Endothelial cell of umbilical vein (primary cell): Measurements from ENCODE around the gene SPON1. TPM values are rescaled to one million over a fixed set of nuclear protein-coding genes. Genes with fewer than 3 reads are reported as not detected.
"Not testable (repeated sequence)": the region's sequence is repeated elsewhere in the genome, so short reads cannot be mapped to it uniquely, and the experiment has no call there.

Experiments used
- BruUV-seq: library from RNA; stranded (reverse); fragments of 400-500 nt; replicated peaks from 2 replicates; lab custom pipeline; 2021; lab: Mats Ljungman, UMichigan
- CTCF ChIA-PET: fragments of 300-600, 350-600 bp; sonication (Branson Sonifier 250); formaldehyde crosslinking; loops from one replicate; lab custom pipeline; 2021; ENCODE audit warnings: antibody characterized with exemption, inconsistent platforms; lab: Charles Lee
- POLR2A ChIA-PET: fragments of 300-600, 350-600 bp; sonication (Branson Sonifier 250); formaldehyde crosslinking; loops from one replicate; lab custom pipeline; 2021; ENCODE audit warnings: antibody characterized with exemption, inconsistent platforms; lab: Charles Lee
- DNase-seq: peaks from one replicate; pipeline ENCODE4 v3.0.0-alpha.2; 2011; ENCODE audit warnings: low read depth, low spot score
- FAIRE-seq: peaks from 2 replicates; lab custom pipeline; 2011; peaks lifted over from hg19 to GRCh38; lab: Jason Lieb, UNC
- H2AFZ ChIP-seq: 2 replicates; pipeline ENCODE4 v1.6.0; 2012; ENCODE audit warnings: low read depth, low read length, control low read depth, inconsistent platforms
- H3K27ac ChIP-seq: 2 replicates; pipeline ENCODE4 v1.5.1; 2011; ENCODE audit warnings: low read depth, mild to moderate bottlenecking, control low read depth, low read length, moderate library complexity; ENCODE audit not compliant: insufficient read depth
- H3K27me3 ChIP-seq, 2 experiments: 2 replicates each; pipeline versions ENCODE4 v1.6.0 to v1.6.1; 2011; ENCODE audit warnings: low read length in 2 of 2, mixed read lengths in 1 of 2; ENCODE audit not compliant: control insufficient read depth in 2 of 2, insufficient read depth in 2 of 2
- H3K36me3 ChIP-seq, 2 experiments: 2 replicates in 1 of 2; 3 replicates in 1 of 2; pipeline ENCODE4 v1.5.1; 2011; ENCODE audit warnings: low read length in 2 of 2, mild to moderate bottlenecking in 1 of 2, moderate library complexity in 1 of 2; ENCODE audit not compliant: control insufficient read depth in 2 of 2, insufficient read depth in 2 of 2; ENCODE audit errors: extremely low read depth in 1 of 2
- H3K4me1 ChIP-seq: 3 replicates; pipeline ENCODE4 v1.5.1; 2011; ENCODE audit warnings: mild to moderate bottlenecking, low read length; ENCODE audit not compliant: control insufficient read depth, insufficient read depth; ENCODE audit errors: extremely low read depth
- H3K4me2 ChIP-seq: 2 replicates; pipeline ENCODE4 v1.6.1; 2011; ENCODE audit warnings: low read length, control low read depth, mixed read lengths; ENCODE audit not compliant: insufficient read depth
- H3K4me3 ChIP-seq, 3 experiments: fragments of 200-600 bp in 1 of 3; sonication (generic), shearing (Covaris generic) in 1 of 3; replicated peaks in 1 of 3; 2 replicates each; pipeline ENCODE4 v1.5.1; 2011 to 2016; ENCODE audit warnings: control low read depth in 3 of 3, low read length in 3 of 3, mild to moderate bottlenecking in 2 of 3, inconsistent platforms in 1 of 3, low read depth in 1 of 3, moderate library complexity in 1 of 3; ENCODE audit not compliant: insufficient read depth in 1 of 3
- H3K79me2 ChIP-seq: 2 replicates; pipeline ENCODE4 v1.6.0; 2012; ENCODE audit warnings: low read length, inconsistent platforms; ENCODE audit not compliant: control insufficient read depth, insufficient read depth
- H3K9ac ChIP-seq: replicated peaks from 2 replicates; pipeline ENCODE3; 2011; ENCODE audit warnings: low read length, control low read depth; ENCODE audit not compliant: insufficient read depth; ENCODE audit errors: extremely low read depth
- H3K9me1 ChIP-seq: replicated peaks from 3 replicates; pipeline ENCODE4 v1.6.0; 2011; ENCODE audit warnings: mild to moderate bottlenecking, low read length; ENCODE audit not compliant: control insufficient read depth, insufficient read depth; ENCODE audit errors: extremely low read depth
- H3K9me3 ChIP-seq: replicated peaks from 2 replicates; pipeline ENCODE4 v1.5.1; 2012; ENCODE audit warnings: low read length, inconsistent platforms; ENCODE audit not compliant: control insufficient read depth, insufficient read depth
- H4K20me1 ChIP-seq: replicated peaks from 2 replicates; pipeline ENCODE3; 2011; ENCODE audit warnings: mild to moderate bottlenecking, low read length; ENCODE audit not compliant: control insufficient read depth, insufficient read depth; ENCODE audit errors: extremely low read depth
- POLR2A ChIP-seq: IDR thresholded peaks from 2 replicates; pipeline ENCODE4 v1.6.1; 2012; ENCODE audit warnings: low read depth, mild to moderate bottlenecking, control low read depth, low read length
- POLR2AphosphoS5 ChIP-seq: IDR thresholded peaks from 2 replicates; pipeline ENCODE4 v1.6.1; 2012; ENCODE audit warnings: low read depth, mild to moderate bottlenecking, control low read depth, low read length, moderate library complexity; ENCODE audit not compliant: insufficient read depth
- dilution Hi-C: fragments of 300-500 bp; cut with MboI; formaldehyde crosslinking; loops from one replicate; pipeline ENCODE4 v1.15.0; 2019; ENCODE audit warnings: low sequenced_read_pairs; ENCODE audit not compliant: extremely low pct_ligation_motif_present
- intact Hi-C: fragments of 100-400 bp; cut with micrococcal nuclease; formaldehyde crosslinking; loops from one replicate; pipeline ENCODE4 v1.10.0; 2022
- polyA plus RNA-seq, 4 experiments: library from polyadenylated mRNA; depleted of rRNA in 3 of 4; stranded (reverse) in 3 of 4; unstranded in 1 of 4; fragments of >200 nt; gene quantifications; 2 replicates each; pipeline versions ENCODE4 v1.2.1 to v1.2.3, GENCODE V29; 2011 to 2012; ENCODE audit warnings: missing spikeins in 1 of 4
- total RNA-seq: library from RNA; stranded (reverse); gene quantifications from 2 replicates; pipeline ENCODE4 v1.2.3, GENCODE V29; 2021
- TF ChIP-seq, protein P1 (sequence below): IDR thresholded peaks from 2 replicates; pipeline ENCODE4 v1.6.1; 2011; ENCODE audit not compliant: insufficient read depth, insufficient read length

Gene SPON1
- total and polyA plus RNA-seq, 2 donors (not counting 3 experiments of a cell fraction or from before 2014, with no cell fraction given) = 0.31 TPM; not detected in 1

- Histone ChIP-seq H3K4me1 (no peaks in the 10 kb centered on the region), H3K4me3 (no peak overlapping the region), H3K27me3 (no peaks in the 10 kb centered on the region), H3K9me1 (no peaks in the 10 kb centered on the region), H3K9me3 (no peaks in the 10 kb centered on the region), H4K20me1 (no peaks in the 10 kb centered on the region), H3K36me3 (no peaks in the 10 kb centered on the region), H3K4me2 (no peak overlapping the region), H3K27ac (no peak overlapping the region), H3K9ac (no peak overlapping the region), H2AFZ (no peak overlapping the region), H3K79me2 (no peaks in the 10 kb centered on the region)
- POLR2A ChIA-PET = no interaction called here
- FAIRE-seq (no peak), DNase-seq (no peak)
- dilution Hi-C loops = no loop called here
- no TSS peak for BruUV-seq
- TF ChIP-seq, protein P1, sequence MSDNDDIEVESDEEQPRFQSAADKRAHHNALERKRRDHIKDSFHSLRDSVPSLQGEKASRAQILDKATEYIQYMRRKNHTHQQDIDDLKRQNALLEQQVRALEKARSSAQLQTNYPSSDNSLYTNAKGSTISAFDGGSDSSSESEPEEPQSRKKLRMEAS = no peak
- TF ChIP-seq POLR2A (no peak), POLR2AphosphoS5 (no peak)
- intact Hi-C loops = no loop called here
- CTCF ChIA-PET = interaction anchor here (0.6 kb wide), 1 partner anchor 255 kb away, joined by 5 read pairs; no protein-coding TSS in a partner anchor
These were observed 201.1 kb downstream of the SPON1 start for GRCh38 chr11:14163576-14163975.

- H3K27ac ChIP-seq, DNase-seq, CTCF ChIA-PET, POLR2A ChIA-PET, H3K9me1 ChIP-seq, H3K9ac ChIP-seq, H3K4me2 ChIP-seq, H3K9me3 ChIP-seq, H3K36me3 ChIP-seq, FAIRE-seq, intact Hi-C loops, H3K79me2 ChIP-seq, H2AFZ ChIP-seq, H3K4me3 ChIP-seq, dilution Hi-C loops, H4K20me1 ChIP-seq, H3K27me3 ChIP-seq, BruUV-seq, H3K4me1 ChIP-seq: not testable (repeated sequence)
These were observed 211.2 kb downstream of the SPON1 start for GRCh38 chr11:14173679-14174078.
